Dermis blood vessel endothelial cell (primary cell): ENCODE data around the gene CFAP73. TPM values are rescaled to one million over a fixed set of nuclear protein-coding genes. Genes with fewer than 3 reads are reported as not detected.
"Not testable (repeated sequence)": the region's sequence is repeated elsewhere in the genome, so short reads cannot be mapped to it uniquely, and the experiment has no call there.

Experiments
- DNase-seq: peaks from one replicate; pipeline ENCODE4 v3.0.0; 2010
- total RNA-seq: library from RNA; depleted of rRNA; stranded (reverse); fragments of >200 nt; gene quantifications from 2 replicates; pipeline ENCODE4 v1.2.3, GENCODE V29; 2014

CFAP73 gene
- total RNA-seq, 1 donor from 2014 or later, result not detected

- no peak for DNase-seq
Observed at GRCh38 chr12:113196582-113196981, 47.1 kb downstream of the CFAP73 start.

- DNase-seq, result peak; percentile 91
Observed at GRCh38 chr12:113196990-113197389, 47.5 kb downstream of the CFAP73 start.

GRCh38 chr12:113197518-113198077 is 48.1 kb downstream of the CFAP73 start:
- no peak for DNase-seq

GRCh38 chr12:113198296-113198695 is 48.8 kb downstream of the CFAP73 start:
- no peak for DNase-seq

- no peak for DNase-seq
Observed at GRCh38 chr12:113200021-113200797, 50.7 kb downstream of the CFAP73 start.

GRCh38 chr12:113201187-113202177 is 52.0 kb downstream of the CFAP73 start:
- DNase-seq, result peak; percentile 11

GRCh38 chr12:113202300-113203075 is 53.0 kb downstream of the CFAP73 start:
- DNase-seq, result no peak

GRCh38 chr12:113203852-113204760 is 54.6 kb downstream of the CFAP73 start:
- no peak for DNase-seq

GRCh38 chr12:113204804-113205203 is 55.3 kb downstream of the CFAP73 start:
- no peak for DNase-seq

GRCh38 chr12:113206802-113207201 is 57.3 kb downstream of the CFAP73 start:
- not testable (repeated sequence) for DNase-seq

GRCh38 chr12:113207613-113208040 is 58.1 kb downstream of the CFAP73 start:
- no peak for DNase-seq

- DNase-seq, result no peak
Observed at GRCh38 chr12:113208041-113208934, 58.8 kb downstream of the CFAP73 start.

Other genes starting within 250 kb of the CFAP73 start
- gene OAS1, start 242.8 kb upstream of the CFAP73 start, total RNA-seq, result 13.6 and 30.7 TPM in 2 replicates
- 9.4 and 27.3 TPM in 2 replicates for gene OAS3, start 211.2 kb upstream of the CFAP73 start, total RNA-seq
- gene OAS2, start 171.2 kb upstream of the CFAP73 start, total RNA-seq, result 7.5 and 8.4 TPM in 2 replicates
- 1.7 and 1.9 TPM in 2 replicates for gene DTX1, start 93.0 kb upstream of the CFAP73 start, total RNA-seq
- gene RASAL1, start 14.0 kb upstream of the CFAP73 start, total RNA-seq, result under 0.01 and 0.05 TPM in 2 replicates
- gene DDX54, start 35.8 kb downstream of the CFAP73 start, total RNA-seq, result 44.7 and 49.0 TPM in 2 replicates
- gene RITA1, start 36.0 kb downstream of the CFAP73 start, total RNA-seq, result 25.0 and 28.3 TPM in 2 replicates
- 11.2 and 15.1 TPM in 2 replicates for gene TPCN1, start 71.7 kb downstream of the CFAP73 start, total RNA-seq
- gene SLC8B1, start 185.4 kb downstream of the CFAP73 start, total RNA-seq, result 21.7 and 25.2 TPM in 2 replicates
- gene PLBD2, start 208.9 kb downstream of the CFAP73 start, total RNA-seq, result 31.7 and 43.9 TPM in 2 replicates